ENCODE measurements around the gene TAS2R46.
"Not testable (repeated sequence)": the region's sequence is repeated elsewhere in the genome, so short reads cannot be mapped to it uniquely, and the experiment has no call there.

Gene TAS2R46, protein sequence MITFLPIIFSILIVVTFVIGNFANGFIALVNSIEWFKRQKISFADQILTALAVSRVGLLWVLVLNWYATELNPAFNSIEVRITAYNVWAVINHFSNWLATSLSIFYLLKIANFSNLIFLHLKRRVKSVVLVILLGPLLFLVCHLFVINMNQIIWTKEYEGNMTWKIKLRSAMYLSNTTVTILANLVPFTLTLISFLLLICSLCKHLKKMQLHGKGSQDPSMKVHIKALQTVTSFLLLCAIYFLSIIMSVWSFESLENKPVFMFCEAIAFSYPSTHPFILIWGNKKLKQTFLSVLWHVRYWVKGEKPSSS

DNA sequence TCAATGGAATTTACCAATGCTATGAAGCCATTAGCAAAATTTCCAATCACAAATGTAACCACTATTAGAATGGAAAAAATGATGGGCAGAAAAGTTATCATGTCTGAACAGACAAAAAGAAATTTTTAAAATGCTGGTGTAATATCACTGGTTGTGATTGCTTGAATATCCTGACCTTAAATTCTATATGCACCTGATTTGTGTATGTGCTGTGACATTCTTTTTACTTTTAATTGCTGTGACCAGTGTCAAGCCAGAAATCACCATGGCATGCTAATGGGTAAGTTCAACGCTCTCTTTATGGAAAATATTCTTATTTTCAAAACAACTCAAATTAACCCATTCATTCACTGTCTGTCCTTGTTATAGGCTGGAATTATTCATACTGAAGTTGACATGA is at the start of gene TAS2R46:
Gene TAS2R46 (minus strand): TSS at position 101 of the 400 bp plus-strand sequence. CDS start 0 bp downstream, at position 101.
- H3K9me3 ChIP-seq (replicated peaks in 1 of 11); H3K9ac ChIP-seq; H3K4me1 ChIP-seq; H3K27me3 ChIP-seq; H3K4me3 ChIP-seq; H3K27ac ChIP-seq; H3K4me2 ChIP-seq: not testable (repeated sequence)
- H3K36me3 ChIP-seq: peaks cover 0 to 17% (median 0%) of the 10 kb centered on the region in 11 experiments; a peak in 7 of 22 replicates
- H4K20me1 ChIP-seq: peaks cover 0 to 17% (median 0%) of the 10 kb centered on the region in 11 experiments; a peak in 5 of 22 replicates

DNA sequence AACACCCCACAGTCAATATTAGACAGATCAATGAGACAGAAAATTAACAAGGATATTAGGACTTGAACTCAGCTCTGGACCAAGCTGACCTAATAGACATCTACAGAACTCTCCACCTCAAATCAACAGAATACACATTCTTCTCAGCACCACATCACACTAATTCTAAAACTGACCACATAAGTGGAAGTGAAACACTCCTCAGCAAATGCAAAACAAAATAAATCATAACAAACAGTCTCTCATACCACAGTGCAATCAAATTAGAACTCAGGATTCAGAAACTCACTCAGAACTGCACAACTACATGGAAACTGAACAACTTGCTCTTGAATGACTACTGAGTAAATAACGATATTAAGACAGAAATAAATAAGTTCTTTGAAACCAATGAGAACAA is 49.1 kb upstream of the TAS2R46 start:
- H3K36me3 ChIP-seq: peaks cover 40 to 94% (median 61%) of the 10 kb centered on the region in 11 experiments
- not testable (repeated sequence) for H3K27me3 ChIP-seq, H3K27ac ChIP-seq, H3K9ac ChIP-seq, H3K4me2 ChIP-seq, H3K4me1 ChIP-seq, H3K4me3 ChIP-seq
- peaks cover 73 to 92% (median 81%) of the 10 kb centered on the region in 11 experiments for H3K9me3 ChIP-seq (replicated peaks in 1 of 11)
- H4K20me1 ChIP-seq: peaks cover 0 to 29% (median 10%) of the 10 kb centered on the region in 11 experiments; a peak in 10 of 22 replicates

- Histone ChIP-seq H3K9me3 (replicated peaks in 1 of 11) (peaks cover 60 to 79% (median 63%) of the 10 kb centered on the region in 11 experiments), H3K9ac (no peak overlapping the region), H3K27ac (no peak overlapping the region), H3K4me3 (no peak overlapping the region), H3K27me3 (no peaks in the 10 kb centered on the region), H3K4me2 (no peak overlapping the region), H3K36me3 (peaks cover 36 to 84% (median 52%) of the 10 kb centered on the region in 11 experiments), H3K4me1 (0 out of 20 replicates have a peak, but pooled peaks cover 0 to 6% (median 0%) of the 10 kb centered on the region in 10 experiments), H4K20me1 (peaks cover 0 to 29% (median 10%) of the 10 kb centered on the region in 11 experiments; a peak in 10 of 22 replicates)
- no peak for TF ChIP-seq Cebpa-rat (IDR thresholded peaks at IDR 0.05)
These were observed 46.8 kb upstream of the TAS2R46 start for GRCh38 chr12:11108862-11109261.

GRCh38 chr12:11107719-11108118 is 45.6 kb upstream of the TAS2R46 start:
- H3K36me3 ChIP-seq: peaks cover 33 to 75% (median 49%) of the 10 kb centered on the region in 11 experiments
- H3K9me3 ChIP-seq (replicated peaks in 1 of 11): peaks cover 52 to 70% (median 62%) of the 10 kb centered on the region in 11 experiments
- H3K4me3 ChIP-seq: no peak overlapping the region
- TF ChIP-seq Cebpa-rat (IDR thresholded peaks at IDR 0.05): no peak
- no peak overlapping the region for H3K27ac ChIP-seq
- H3K4me1 ChIP-seq: 0 out of 20 replicates have a peak, but pooled peaks cover 0 to 6% (median 0%) of the 10 kb centered on the region in 10 experiments
- H3K9ac ChIP-seq: no peak overlapping the region
- no peak overlapping the region for H3K4me2 ChIP-seq
- peaks cover 0 to 29% (median 10%) of the 10 kb centered on the region in 11 experiments; a peak in 10 of 22 replicates for H4K20me1 ChIP-seq
- no peaks in the 10 kb centered on the region for H3K27me3 ChIP-seq

DNA sequence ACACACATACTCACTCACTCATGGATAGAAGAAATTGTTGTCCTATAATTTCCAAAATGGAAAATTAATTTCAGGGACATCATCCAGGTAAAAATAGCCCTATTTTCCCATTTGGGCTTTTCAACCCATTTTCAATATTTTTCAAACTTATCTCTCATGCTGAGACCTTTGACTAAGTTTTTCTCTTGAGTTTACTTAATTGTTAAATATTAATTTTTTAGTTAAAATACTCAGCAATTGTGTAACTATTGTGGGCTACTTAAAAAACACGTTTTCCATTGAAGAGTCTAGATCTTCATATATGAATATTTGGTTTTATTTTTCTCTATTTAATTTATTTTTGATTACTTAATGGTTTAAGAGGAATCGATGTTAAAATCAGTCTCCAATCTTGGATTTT is 44.2 kb upstream of the TAS2R46 start:
- H3K27me3 ChIP-seq: no peaks in the 10 kb centered on the region
- H3K36me3 ChIP-seq: peaks cover 30 to 64% (median 43%) of the 10 kb centered on the region in 11 experiments
- H3K4me1 ChIP-seq: 0 out of 20 replicates have a peak, but pooled peaks cover 0 to 6% (median 0%) of the 10 kb centered on the region in 10 experiments
- H3K4me3 ChIP-seq: no peak overlapping the region
- peaks cover 38 to 56% (median 50%) of the 10 kb centered on the region in 11 experiments for H3K9me3 ChIP-seq (replicated peaks in 1 of 11)
- no peak overlapping the region for H3K4me2 ChIP-seq
- no peak overlapping the region for H3K9ac ChIP-seq
- no peak for TF ChIP-seq Cebpa-rat (IDR thresholded peaks at IDR 0.05)
- H4K20me1 ChIP-seq: peaks cover 0 to 30% (median 10%) of the 10 kb centered on the region in 11 experiments; a peak in 9 of 22 replicates
- H3K27ac ChIP-seq: no peak overlapping the region

DNA sequence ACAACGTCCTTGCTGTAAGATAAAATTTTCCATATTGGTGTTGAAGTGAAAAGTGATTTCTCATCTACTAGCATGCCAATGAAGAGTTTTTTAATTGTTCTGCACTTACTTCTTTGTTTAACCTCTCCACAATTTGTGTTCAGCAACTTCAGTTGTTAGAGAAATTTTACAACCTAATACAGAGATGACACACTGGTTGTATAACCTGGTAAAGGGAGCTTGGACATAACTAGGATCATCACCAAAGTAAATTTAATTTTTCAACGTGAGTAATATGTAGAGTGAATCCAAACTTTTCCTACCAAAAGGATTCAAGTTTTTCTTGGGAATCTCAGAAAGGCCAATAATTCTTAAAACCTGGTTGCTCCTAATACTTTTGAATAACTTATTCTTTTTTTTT is 43.5 kb upstream of the TAS2R46 start:
- Histone ChIP-seq H3K36me3 (peaks cover 31 to 63% (median 44%) of the 10 kb centered on the region in 11 experiments), H4K20me1 (peaks cover 0 to 29% (median 10%) of the 10 kb centered on the region in 11 experiments; a peak in 9 of 22 replicates), H3K9me3 (replicated peaks in 1 of 11) (peaks cover 35 to 53% (median 46%) of the 10 kb centered on the region in 11 experiments)

DNA sequence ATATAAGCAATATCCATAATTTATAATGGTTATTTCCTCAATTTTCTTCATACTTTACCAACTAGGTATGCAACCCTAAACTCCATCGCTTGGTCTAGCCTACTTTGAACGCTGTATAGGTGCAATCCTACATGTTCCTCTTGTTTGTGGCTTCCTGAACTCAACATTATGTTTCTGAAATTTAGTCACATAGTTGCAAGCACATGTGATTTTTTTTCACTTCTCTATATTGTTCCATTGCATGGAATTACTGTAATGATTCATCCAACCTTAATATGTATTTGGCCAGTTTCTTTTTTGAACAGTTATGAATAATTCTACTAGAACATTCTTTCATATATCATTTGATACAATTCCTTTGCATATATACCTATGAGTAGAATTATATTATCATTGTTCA is 32.8 kb upstream of the TAS2R46 start:
- H4K20me1 ChIP-seq, H3K27ac ChIP-seq, H3K4me1 ChIP-seq, H3K27me3 ChIP-seq, H3K4me2 ChIP-seq, H3K4me3 ChIP-seq, H3K9ac ChIP-seq: not testable (repeated sequence)
- peaks cover 15 to 21% (median 18%) of the 10 kb centered on the region in 11 experiments for H3K9me3 ChIP-seq (replicated peaks in 1 of 11)
- peaks cover 6 to 19% (median 14%) of the 10 kb centered on the region in 11 experiments; a peak in 17 of 22 replicates for H3K36me3 ChIP-seq

More for the DNA sequence above, 43.5 kb upstream of the TAS2R46 start:
- H3K27ac ChIP-seq: no peak overlapping the region
- H3K9ac ChIP-seq: no peak overlapping the region
- no peak for TF ChIP-seq Cebpa-rat (IDR thresholded peaks at IDR 0.05)
- no peak overlapping the region for H3K4me3 ChIP-seq
- H3K27me3 ChIP-seq: no peaks in the 10 kb centered on the region
- 0 out of 20 replicates have a peak, but pooled peaks cover 0 to 6% (median 0%) of the 10 kb centered on the region in 10 experiments for H3K4me1 ChIP-seq
- H3K4me2 ChIP-seq: no peak overlapping the region

- Histone ChIP-seq H3K9ac (no peak within 1 kb of the TSS), H3K36me3 (no peaks in the 10 kb centered on the region), H3K4me2 (no peak within 1 kb of the TSS), H3K9me3 (replicated peaks in 1 of 11) (no peaks in the 10 kb centered on the region), H3K27ac (no peak within 1 kb of the TSS), H4K20me1 (no peaks in the 10 kb centered on the region), H3K4me3 (no peak within 1 kb of the TSS), H3K27me3 (no peaks in the 10 kb centered on the region), H3K4me1 (no peaks in the 10 kb centered on the region)
- no peak for TF ChIP-seq Cebpa-rat (IDR thresholded peaks at IDR 0.05)
These were observed 30.0 kb upstream of the TAS2R46 start, which contains the start of gene TAS2R43 for GRCh38 chr12:11092128-11092527. TSS of gene TAS2R43 (minus strand) at chr12:11092313. CDS start at chr12:11092229, 84 bp downstream.

DNA sequence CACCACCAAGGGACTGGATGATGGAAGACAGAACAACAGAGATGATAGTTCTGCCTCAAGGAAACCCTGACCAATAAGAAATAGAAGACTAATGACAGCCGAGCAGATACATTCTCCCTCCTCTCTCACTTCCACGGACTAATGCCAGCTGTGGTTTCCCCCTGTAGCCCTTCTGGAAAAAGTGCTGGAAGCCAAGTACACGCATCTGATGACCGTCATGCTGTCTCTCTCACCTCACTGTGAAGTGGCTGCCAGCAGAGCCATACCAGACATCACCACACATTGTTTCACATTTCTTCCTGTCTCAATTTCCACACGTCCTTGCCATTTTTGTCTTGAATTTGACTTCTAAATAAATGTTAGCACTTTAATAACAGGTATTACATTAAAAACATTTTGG is 27.2 kb upstream of the TAS2R46 start:
- TF ChIP-seq Cebpa-rat (IDR thresholded peaks at IDR 0.05): no peak
- 0 out of 22 replicates have a peak, but pooled peaks cover 0 to under 1% (median 0%) of the 10 kb centered on the region in 11 experiments for H3K9me3 ChIP-seq (replicated peaks in 1 of 11)
- H3K4me1 ChIP-seq: no peaks in the 10 kb centered on the region
- no peaks in the 10 kb centered on the region for H4K20me1 ChIP-seq
- no peak overlapping the region for H3K4me2 ChIP-seq
- no peak overlapping the region for H3K9ac ChIP-seq
- no peak overlapping the region for H3K4me3 ChIP-seq
- no peaks in the 10 kb centered on the region for H3K27me3 ChIP-seq
- H3K36me3 ChIP-seq: no peaks in the 10 kb centered on the region
- H3K27ac ChIP-seq: no peak overlapping the region

All from BLaER1 treated with 17β-estradiol and CSF1 and Interleukin-3, amounts not matched to agents 10 nM and 100 nM (cell line).